Measurements from ENCODE around the gene FRK.

FRK gene

DNA sequence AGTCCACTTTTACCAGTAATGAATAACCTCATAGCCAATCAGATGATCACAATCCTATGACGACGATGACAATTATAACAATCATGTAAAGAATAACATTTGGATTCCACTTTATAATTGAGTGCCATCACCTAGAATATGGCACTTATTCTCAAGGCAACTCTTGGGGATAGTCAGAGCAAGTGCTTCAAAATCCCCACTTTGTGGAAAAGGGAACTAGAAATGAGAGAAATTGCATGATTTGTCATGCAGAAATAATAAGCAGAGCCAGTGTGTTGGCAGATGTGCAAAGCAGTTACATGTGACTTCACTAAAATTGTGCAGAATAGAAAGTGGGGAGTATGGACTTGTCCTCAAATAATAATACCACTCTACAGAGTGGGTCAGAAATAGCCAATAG lies 41.3 kb downstream of the FRK start:
- no peak overlapping the region for H3K9ac ChIP-seq (ENCODE audit: low read depth, low read length, poor library complexity)
- H3K4me3 ChIP-seq (ENCODE audit: low read length in 2 of 2), result no peak overlapping the region
- H3K18ac ChIP-seq (ENCODE audit: low read length), result no peak overlapping the region
- no peak overlapping the region for H2BK12ac ChIP-seq (ENCODE audit: low read length)
- H3K14ac ChIP-seq (ENCODE audit: low read length), result no peak overlapping the region
- DNase-seq (ENCODE audit: low spot score), result no peak
- no peak overlapping the region for H2BK5ac ChIP-seq (ENCODE audit: low read length)
- H3K36me3 ChIP-seq (replicated peaks in 1 of 2; ENCODE audit: control insufficient read depth in 2 of 2, insufficient read depth in 2 of 2, low read length in 2 of 2), result no peaks in the 10 kb centered on the region
- no peak overlapping the region for H2AFZ ChIP-seq (ENCODE audit: low read length)
- no peaks in the 10 kb centered on the region for H3K27me3 ChIP-seq (ENCODE audit: control insufficient read depth in 3 of 3, insufficient read depth in 3 of 3, low read depth in 1 of 3, low read length in 3 of 3)
- H3K23ac ChIP-seq (ENCODE audit: low read depth, low read length, poor library complexity), result no peak overlapping the region
- no peak overlapping the region for H3K27ac ChIP-seq (replicated peaks; ENCODE audit: low read length)
- no peak overlapping the region for H4K91ac ChIP-seq (ENCODE audit: low read depth, low read length, poor library complexity)
- H4K8ac ChIP-seq (ENCODE audit: low read depth, low read length), result no peak overlapping the region
- H3K4ac ChIP-seq (ENCODE audit: low read length), result no peak overlapping the region
- H3K9me3 ChIP-seq (replicated peaks in 1 of 2; ENCODE audit: control insufficient read depth in 2 of 2, insufficient read depth in 1 of 2, low read depth in 1 of 2, low read length in 2 of 2), result no peaks in the 10 kb centered on the region
- no peak overlapping the region for H2AK5ac ChIP-seq (ENCODE audit: low read depth, low read length)
- no peaks in the 10 kb centered on the region for H3K4me1 ChIP-seq (ENCODE audit: control insufficient read depth in 2 of 2, insufficient read depth in 1 of 2, low read depth in 1 of 2, low read length in 2 of 2)
- H2BK120ac ChIP-seq (ENCODE audit: low read depth, low read length), result no peak overlapping the region
- WGBS, 2 donors (ENCODE audit: extremely low coverage in 2 of 2, insufficient read length in 2 of 2, insufficient replicate concordance in 1 of 2), result no CpG with 5 or more reads among the region's 2 CpGs
- H3K79me1 ChIP-seq (ENCODE audit: low read depth, low read length), result no peaks in the 10 kb centered on the region
- H2BK15ac ChIP-seq (ENCODE audit: low read length), result no peak overlapping the region
- H3K4me2 ChIP-seq (ENCODE audit: insufficient read depth, low read length, poor library complexity, severe bottlenecking), result no peak overlapping the region

DNA sequence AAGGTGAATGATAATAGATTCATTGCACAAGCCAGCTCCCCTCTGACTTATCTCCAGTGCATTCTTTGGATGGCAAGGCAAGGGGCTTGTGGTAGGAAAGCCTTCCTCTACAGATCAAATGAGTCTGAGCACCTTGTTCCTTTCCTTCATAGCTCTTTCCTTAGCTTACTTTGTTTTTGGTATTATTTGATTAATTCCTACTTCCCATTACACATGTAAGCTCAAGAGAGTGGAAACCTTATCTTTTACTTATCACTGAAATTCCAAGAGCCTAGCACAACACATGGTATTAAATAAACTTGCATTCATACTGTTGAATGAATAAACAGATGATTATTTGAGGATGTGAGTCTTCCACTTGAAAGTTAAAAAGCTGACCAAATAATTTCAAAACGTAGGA lies 41.7 kb downstream of the FRK start:
- no CpG with 5 or more reads among the region's 1 CpG for WGBS, 2 donors (ENCODE audit: extremely low coverage in 2 of 2, insufficient read length in 2 of 2, insufficient replicate concordance in 1 of 2)
- DNase-seq (ENCODE audit: low spot score), result no peak
- H3K27me3 ChIP-seq (ENCODE audit: control insufficient read depth in 3 of 3, insufficient read depth in 3 of 3, low read depth in 1 of 3, low read length in 3 of 3), result no peaks in the 10 kb centered on the region
- H2BK5ac ChIP-seq (ENCODE audit: low read length), result no peak overlapping the region
- H4K91ac ChIP-seq (ENCODE audit: low read depth, low read length, poor library complexity), result no peak overlapping the region
- no peak overlapping the region for H2AFZ ChIP-seq (ENCODE audit: low read length)
- no peaks in the 10 kb centered on the region for H3K79me1 ChIP-seq (ENCODE audit: low read depth, low read length)
- no peak overlapping the region for H2BK15ac ChIP-seq (ENCODE audit: low read length)
- no peaks in the 10 kb centered on the region for H3K4me1 ChIP-seq (ENCODE audit: control insufficient read depth in 2 of 2, insufficient read depth in 1 of 2, low read depth in 1 of 2, low read length in 2 of 2)
- H4K8ac ChIP-seq (ENCODE audit: low read depth, low read length), result no peak overlapping the region
- no peak overlapping the region for H3K27ac ChIP-seq (replicated peaks; ENCODE audit: low read length)
- H3K9ac ChIP-seq (ENCODE audit: low read depth, low read length, poor library complexity), result no peak overlapping the region
- H3K4ac ChIP-seq (ENCODE audit: low read length), result no peak overlapping the region
- H2BK12ac ChIP-seq (ENCODE audit: low read length), result no peak overlapping the region
- no peaks in the 10 kb centered on the region for H3K36me3 ChIP-seq (replicated peaks in 1 of 2; ENCODE audit: control insufficient read depth in 2 of 2, insufficient read depth in 2 of 2, low read length in 2 of 2)
- H2AK5ac ChIP-seq (ENCODE audit: low read depth, low read length), result no peak overlapping the region
- no peak overlapping the region for H3K4me2 ChIP-seq (ENCODE audit: insufficient read depth, low read length, poor library complexity, severe bottlenecking)
- H2BK120ac ChIP-seq (ENCODE audit: low read depth, low read length), result no peak overlapping the region
- no peak overlapping the region for H3K4me3 ChIP-seq (ENCODE audit: low read length in 2 of 2)
- H3K18ac ChIP-seq (ENCODE audit: low read length), result no peak overlapping the region
- no peak overlapping the region for H3K23ac ChIP-seq (ENCODE audit: low read depth, low read length, poor library complexity)
- no peak overlapping the region for H3K14ac ChIP-seq (ENCODE audit: low read length)
- H3K9me3 ChIP-seq (replicated peaks in 1 of 2; ENCODE audit: control insufficient read depth in 2 of 2, insufficient read depth in 1 of 2, low read depth in 1 of 2, low read length in 2 of 2), result no peaks in the 10 kb centered on the region

GRCh38 chr6:116017546-116018295 lies 43.0 kb downstream of the FRK start:
- no peak overlapping the region for H2BK120ac ChIP-seq (ENCODE audit: low read depth, low read length)
- H2AK5ac ChIP-seq (ENCODE audit: low read depth, low read length), result no peak overlapping the region
- H4K91ac ChIP-seq (ENCODE audit: low read depth, low read length, poor library complexity), result no peak overlapping the region
- no peak overlapping the region for H3K4ac ChIP-seq (ENCODE audit: low read length)
- H3K23ac ChIP-seq (ENCODE audit: low read depth, low read length, poor library complexity), result no peak overlapping the region
- H3K14ac ChIP-seq (ENCODE audit: low read length), result no peak overlapping the region
- H3K9me3 ChIP-seq (replicated peaks in 1 of 2; ENCODE audit: control insufficient read depth in 2 of 2, insufficient read depth in 1 of 2, low read depth in 1 of 2, low read length in 2 of 2), result no peaks in the 10 kb centered on the region
- no peak overlapping the region for H2BK15ac ChIP-seq (ENCODE audit: low read length)
- no peak overlapping the region for H2AFZ ChIP-seq (ENCODE audit: low read length)
- H3K4me3 ChIP-seq (ENCODE audit: low read length in 2 of 2), result no peak overlapping the region
- no peaks in the 10 kb centered on the region for H3K4me1 ChIP-seq (ENCODE audit: control insufficient read depth in 2 of 2, insufficient read depth in 1 of 2, low read depth in 1 of 2, low read length in 2 of 2)
- DNase-seq (ENCODE audit: low spot score), result no peak
- no peak overlapping the region for H2BK5ac ChIP-seq (ENCODE audit: low read length)
- no peak overlapping the region for H4K8ac ChIP-seq (ENCODE audit: low read depth, low read length)
- H3K27me3 ChIP-seq (ENCODE audit: control insufficient read depth in 3 of 3, insufficient read depth in 3 of 3, low read depth in 1 of 3, low read length in 3 of 3), result no peaks in the 10 kb centered on the region
- no peak overlapping the region for H3K9ac ChIP-seq (ENCODE audit: low read depth, low read length, poor library complexity)
- WGBS, 2 donors (ENCODE audit: extremely low coverage in 2 of 2, insufficient read length in 2 of 2, insufficient replicate concordance in 1 of 2), result no CpG with 5 or more reads among the region's 2 CpGs
- no peak overlapping the region for H3K18ac ChIP-seq (ENCODE audit: low read length)
- no peaks in the 10 kb centered on the region for H3K36me3 ChIP-seq (replicated peaks in 1 of 2; ENCODE audit: control insufficient read depth in 2 of 2, insufficient read depth in 2 of 2, low read length in 2 of 2)
- no peak overlapping the region for H2BK12ac ChIP-seq (ENCODE audit: low read length)
- H3K4me2 ChIP-seq (ENCODE audit: insufficient read depth, low read length, poor library complexity, severe bottlenecking), result no peak overlapping the region
- H3K79me1 ChIP-seq (ENCODE audit: low read depth, low read length), result no peaks in the 10 kb centered on the region
- no peak overlapping the region for H3K27ac ChIP-seq (replicated peaks; ENCODE audit: low read length)

GRCh38 chr6:116016846-116017545 lies 43.7 kb downstream of the FRK start:
- H2BK5ac ChIP-seq (ENCODE audit: low read length), result no peak overlapping the region
- no peaks in the 10 kb centered on the region for H3K9me3 ChIP-seq (replicated peaks in 1 of 2; ENCODE audit: control insufficient read depth in 2 of 2, insufficient read depth in 1 of 2, low read depth in 1 of 2, low read length in 2 of 2)
- H3K4me2 ChIP-seq (ENCODE audit: insufficient read depth, low read length, poor library complexity, severe bottlenecking), result no peak overlapping the region
- no peak for DNase-seq (ENCODE audit: low spot score)
- H2BK120ac ChIP-seq (ENCODE audit: low read depth, low read length), result no peak overlapping the region
- no peaks in the 10 kb centered on the region for H3K36me3 ChIP-seq (replicated peaks in 1 of 2; ENCODE audit: control insufficient read depth in 2 of 2, insufficient read depth in 2 of 2, low read length in 2 of 2)
- H3K9ac ChIP-seq (ENCODE audit: low read depth, low read length, poor library complexity), result no peak overlapping the region
- no peak overlapping the region for H3K4ac ChIP-seq (ENCODE audit: low read length)
- no peaks in the 10 kb centered on the region for H3K27me3 ChIP-seq (ENCODE audit: control insufficient read depth in 3 of 3, insufficient read depth in 3 of 3, low read depth in 1 of 3, low read length in 3 of 3)
- H3K23ac ChIP-seq (ENCODE audit: low read depth, low read length, poor library complexity), result no peak overlapping the region
- no peak overlapping the region for H4K8ac ChIP-seq (ENCODE audit: low read depth, low read length)
- no peak overlapping the region for H2BK12ac ChIP-seq (ENCODE audit: low read length)
- H3K4me3 ChIP-seq (ENCODE audit: low read length in 2 of 2), result no peak overlapping the region
- no peak overlapping the region for H2AFZ ChIP-seq (ENCODE audit: low read length)
- H2AK5ac ChIP-seq (ENCODE audit: low read depth, low read length), result no peak overlapping the region
- WGBS, 2 donors (ENCODE audit: extremely low coverage in 2 of 2, insufficient read length in 2 of 2, insufficient replicate concordance in 1 of 2), result no CpG with 5 or more reads among the region's 4 CpGs
- no peak overlapping the region for H3K18ac ChIP-seq (ENCODE audit: low read length)
- no peak overlapping the region for H3K27ac ChIP-seq (replicated peaks; ENCODE audit: low read length)
- no peaks in the 10 kb centered on the region for H3K79me1 ChIP-seq (ENCODE audit: low read depth, low read length)
- no peak overlapping the region for H4K91ac ChIP-seq (ENCODE audit: low read depth, low read length, poor library complexity)
- H3K14ac ChIP-seq (ENCODE audit: low read length), result no peak overlapping the region
- H2BK15ac ChIP-seq (ENCODE audit: low read length), result no peak overlapping the region
- H3K4me1 ChIP-seq (ENCODE audit: control insufficient read depth in 2 of 2, insufficient read depth in 1 of 2, low read depth in 1 of 2, low read length in 2 of 2), result no peaks in the 10 kb centered on the region
